ENCODE measurements around the gene NBPF19.
"Not testable (repeated sequence)": the region's sequence is repeated elsewhere in the genome, so short reads cannot be mapped to it uniquely, and the experiment has no call there.

Gene NBPF19, protein sequence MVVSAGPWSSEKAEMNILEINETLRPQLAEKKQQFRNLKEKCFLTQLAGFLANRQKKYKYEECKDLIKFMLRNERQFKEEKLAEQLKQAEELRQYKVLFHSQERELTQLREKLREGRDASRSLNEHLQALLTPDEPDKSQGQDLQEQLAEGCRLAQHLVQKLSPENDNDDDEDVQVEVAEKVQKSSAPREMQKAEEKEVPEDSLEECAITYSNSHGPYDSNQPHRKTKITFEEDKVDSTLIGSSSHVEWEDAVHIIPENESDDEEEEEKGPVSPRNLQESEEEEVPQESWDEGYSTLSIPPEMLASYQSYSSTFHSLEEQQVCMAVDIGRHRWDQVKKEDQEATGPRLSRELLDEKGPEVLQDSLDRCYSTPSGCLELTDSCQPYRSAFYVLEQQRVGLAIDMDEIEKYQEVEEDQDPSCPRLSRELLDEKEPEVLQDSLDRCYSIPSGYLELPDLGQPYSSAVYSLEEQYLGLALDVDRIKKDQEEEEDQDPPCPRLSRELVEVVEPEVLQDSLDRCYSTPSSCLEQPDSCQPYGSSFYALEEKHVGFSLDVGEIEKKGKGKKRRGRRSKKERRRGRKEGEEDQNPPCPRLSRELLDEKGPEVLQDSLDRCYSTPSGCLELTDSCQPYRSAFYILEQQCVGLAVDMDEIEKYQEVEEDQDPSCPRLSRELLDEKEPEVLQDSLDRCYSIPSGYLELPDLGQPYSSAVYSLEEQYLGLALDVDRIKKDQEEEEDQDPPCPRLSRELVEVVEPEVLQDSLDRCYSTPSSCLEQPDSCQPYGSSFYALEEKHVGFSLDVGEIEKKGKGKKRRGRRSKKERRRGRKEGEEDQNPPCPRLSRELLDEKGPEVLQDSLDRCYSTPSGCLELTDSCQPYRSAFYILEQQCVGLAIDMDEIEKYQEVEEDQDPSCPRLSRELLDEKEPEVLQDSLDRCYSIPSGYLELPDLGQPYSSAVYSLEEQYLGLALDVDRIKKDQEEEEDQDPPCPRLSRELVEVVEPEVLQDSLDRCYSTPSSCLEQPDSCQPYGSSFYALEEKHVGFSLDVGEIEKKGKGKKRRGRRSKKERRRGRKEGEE (N-terminal part only)

DNA sequence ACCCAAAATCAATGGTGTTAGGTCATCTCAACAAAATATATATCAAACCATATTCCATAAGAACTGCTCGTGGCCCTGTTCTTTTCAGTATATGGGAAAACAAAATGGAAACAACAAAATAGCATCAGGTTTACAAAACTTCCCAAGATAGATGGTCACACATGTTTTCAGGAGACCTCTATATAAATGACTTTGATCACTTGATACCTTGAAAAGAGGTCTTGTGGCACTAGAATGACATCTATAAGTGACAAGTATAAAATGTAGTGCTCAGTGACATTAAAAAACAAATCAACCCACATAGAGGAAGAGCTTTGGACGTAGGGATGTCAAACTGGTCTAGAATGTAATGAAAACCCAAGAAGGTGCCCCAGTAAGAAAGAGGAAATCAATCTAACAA lies at the start of gene NBPF19:
Gene NBPF19 (plus strand): TSS at position 301 of the 400 bp plus-strand sequence. CDS start 888 bp downstream, outside the sequence.
- DNase-seq = not testable (repeated sequence)

DNA sequence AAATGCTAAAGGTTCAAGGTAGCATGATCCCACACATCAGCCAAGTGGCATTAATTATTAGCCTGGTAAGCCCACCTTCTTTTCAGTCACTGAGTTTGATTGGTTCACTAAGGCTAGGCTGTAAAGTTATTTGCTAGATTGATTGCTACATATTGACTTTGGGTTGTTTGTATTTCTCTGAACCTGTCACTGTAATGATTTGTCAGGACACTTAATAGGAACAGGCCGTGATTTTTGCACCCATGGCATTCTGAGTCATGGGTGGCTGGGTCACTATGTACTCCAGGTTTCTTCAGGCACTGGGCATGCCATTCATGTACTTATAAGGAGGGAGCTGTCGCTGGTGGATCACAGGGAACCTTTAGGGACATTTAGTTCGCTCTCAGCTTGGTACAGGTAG lies 46.5 kb upstream of the NBPF19 start:
- DNase-seq = not testable (repeated sequence)

DNA sequence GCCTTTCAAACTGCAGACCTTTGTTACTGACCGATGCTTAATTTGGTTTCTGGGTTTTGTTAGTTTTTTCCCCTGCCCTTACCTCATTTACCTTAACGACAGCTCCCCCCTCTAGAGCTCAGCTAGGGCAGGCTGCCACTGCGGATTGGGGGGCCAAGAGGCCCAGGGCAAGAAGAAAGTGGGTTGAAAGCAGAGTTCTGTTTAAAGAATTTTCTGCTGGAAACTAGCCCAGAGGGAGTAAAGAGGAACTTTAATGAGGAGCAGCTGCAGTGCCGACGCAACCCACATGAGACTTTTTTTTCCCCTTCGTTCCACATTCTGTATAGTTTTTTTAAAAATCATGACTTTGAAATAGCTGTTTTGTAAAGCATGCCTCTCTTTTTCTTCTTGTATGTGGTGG lies 29.4 kb upstream of the NBPF19 start:
- DNase-seq = peak; percentile 27

DNA sequence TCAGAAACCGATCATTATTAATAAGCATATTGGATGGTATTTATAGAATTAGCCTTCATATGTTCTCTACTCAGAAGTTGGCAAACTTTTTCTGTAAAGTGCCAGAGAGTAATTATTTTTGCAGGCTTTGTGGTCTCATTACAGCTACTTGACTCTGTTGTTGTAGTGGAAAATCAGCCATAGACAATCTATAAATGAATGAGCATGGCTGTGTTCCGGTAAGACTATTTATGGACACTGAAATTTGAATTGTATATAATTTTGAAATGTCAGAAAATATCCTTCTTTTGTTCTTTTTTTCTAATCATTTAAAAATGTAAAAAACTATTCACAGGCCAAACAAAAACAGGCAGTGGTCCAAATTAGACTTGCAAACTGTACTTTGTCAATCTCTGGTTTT lies 22.6 kb upstream of the NBPF19 start:
- not testable (repeated sequence) for DNase-seq

DNA sequence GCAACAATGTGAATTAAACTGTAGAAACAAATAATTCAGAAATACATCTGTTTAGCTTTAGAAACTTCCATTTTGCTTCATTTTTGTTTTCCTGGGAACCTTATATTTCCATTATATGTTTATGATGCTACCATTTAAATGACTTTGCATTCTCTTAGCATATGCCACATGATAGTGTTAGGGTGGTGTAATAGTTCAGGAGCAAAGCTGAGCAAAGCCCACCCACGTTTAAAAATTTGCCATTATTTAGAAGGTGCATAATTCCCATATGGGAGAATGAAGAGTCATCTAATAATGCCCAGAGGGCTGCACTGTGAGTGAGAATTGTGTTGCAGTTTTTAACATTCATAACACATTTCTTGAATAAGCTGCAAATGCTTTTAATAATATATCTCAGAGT lies 22.2 kb upstream of the NBPF19 start:
- DNase-seq = not testable (repeated sequence)

DNA sequence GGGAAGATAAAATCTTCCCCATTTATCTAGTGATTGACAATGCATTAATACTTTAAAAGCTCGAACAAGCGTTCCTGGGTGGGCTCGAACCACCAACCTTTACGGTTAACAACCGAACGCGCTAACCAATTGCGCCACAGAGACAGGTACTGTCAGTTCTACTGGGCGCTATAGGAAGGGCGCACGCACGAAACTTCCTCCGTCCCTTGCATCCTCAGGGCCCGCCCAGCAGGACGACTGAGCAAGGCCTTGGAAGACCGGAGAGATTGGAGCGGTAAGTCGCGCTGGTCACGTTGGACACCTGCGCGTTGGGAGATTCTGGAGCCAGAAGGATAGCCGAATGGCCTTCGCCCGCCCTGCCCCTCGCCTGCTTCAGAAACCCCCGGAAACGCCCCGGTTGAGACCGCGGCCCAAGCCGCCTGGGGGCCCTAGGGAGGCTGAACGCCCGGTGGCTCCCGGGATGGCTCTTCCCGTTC lies 83.5 kb downstream of the NBPF19 start:
- DNase-seq = not testable (repeated sequence)

DNA sequence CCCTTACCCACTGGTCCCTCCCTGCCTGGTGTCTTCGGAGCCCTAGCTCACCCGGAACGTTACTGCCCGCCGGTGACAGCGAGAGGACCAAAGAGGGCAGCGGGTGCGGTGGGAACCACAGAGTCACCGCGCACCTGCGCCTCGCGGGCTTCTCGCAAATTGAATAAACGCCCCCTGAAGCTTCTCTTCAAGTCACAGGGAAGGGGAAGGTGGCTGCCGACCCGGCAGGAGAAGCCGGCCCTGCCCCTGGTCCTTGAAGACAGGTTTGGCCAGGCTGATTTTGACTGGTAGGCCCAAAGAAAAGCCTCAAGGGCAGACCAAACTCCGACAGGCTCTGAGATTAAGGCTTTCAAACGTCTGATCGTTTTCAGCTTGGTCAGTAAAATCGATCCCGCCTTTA lies 87.0 kb downstream of the NBPF19 start:
- not testable (repeated sequence) for DNase-seq

DNA sequence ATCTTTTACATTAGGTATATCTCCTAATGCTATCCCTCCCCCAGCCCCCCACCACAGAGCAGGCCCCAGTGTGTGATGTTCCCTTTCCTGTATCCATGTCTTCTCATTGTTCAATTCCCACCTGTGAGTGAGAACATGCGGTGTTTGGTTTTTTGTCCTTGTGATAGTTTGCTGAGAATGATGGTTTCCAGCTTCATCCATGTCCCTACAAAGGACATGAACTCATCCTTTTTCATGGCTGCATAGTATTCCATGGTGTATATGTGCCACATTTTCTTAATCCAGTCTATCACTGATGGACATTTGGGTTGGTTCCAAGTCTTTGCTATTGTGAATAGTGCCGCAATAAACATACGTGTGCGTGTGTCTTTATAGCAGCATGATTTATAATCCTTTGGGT lies 90.6 kb downstream of the NBPF19 start:
- DNase-seq = not testable (repeated sequence)

DNA sequence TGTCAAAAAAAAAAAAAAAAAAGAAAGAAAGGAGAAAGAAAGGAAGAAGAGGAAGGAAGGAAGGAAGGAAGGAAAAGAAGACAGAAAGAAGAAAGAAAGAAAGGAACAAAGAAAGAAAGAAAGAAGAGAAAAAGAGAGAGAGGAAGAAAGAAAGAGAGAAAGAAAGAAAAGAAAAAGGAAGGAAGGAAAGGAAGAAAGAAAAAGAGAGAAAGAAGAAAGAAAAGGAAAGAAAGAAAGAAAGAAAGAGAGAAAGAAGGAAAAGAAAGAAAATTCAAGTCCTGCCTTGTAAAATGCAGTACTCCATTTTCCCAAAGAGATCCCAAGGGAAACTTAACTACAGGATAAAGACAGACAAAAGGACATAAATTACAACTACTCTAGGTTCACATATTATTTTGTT lies 97.9 kb downstream of the NBPF19 start:
- DNase-seq = not testable (repeated sequence)

DNA sequence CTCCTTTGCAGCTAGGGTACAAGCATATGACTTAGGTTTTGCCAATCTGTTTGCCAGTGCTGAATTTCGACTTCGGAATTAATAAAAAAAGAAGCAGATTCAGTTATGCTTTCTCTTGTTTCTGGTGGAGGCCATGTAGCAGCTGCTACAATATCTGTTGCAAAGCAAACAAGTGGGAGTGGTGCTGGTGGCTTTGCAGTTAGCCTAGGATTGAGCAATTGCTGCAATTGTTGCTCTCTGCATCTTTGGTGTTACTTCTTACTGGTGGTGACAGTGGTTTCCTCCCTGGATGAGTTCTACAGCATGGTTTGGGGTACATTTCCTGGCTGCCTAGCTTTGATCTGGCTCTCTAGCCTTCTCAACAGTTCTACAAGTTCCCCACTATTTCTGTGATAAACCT lies 110.7 kb downstream of the NBPF19 start:
- DNase-seq = peak; percentile 88
